HG03025 (cell line): ENCODE data around the gene CEP20.
"Not testable (repeated sequence)": the region's sequence is repeated elsewhere in the genome, so short reads cannot be mapped to it uniquely, and the experiment has no call there.

ENCODE experiments used
- ATAC-seq: cut with Tn5 transposase; IDR thresholded peaks from one replicate; pipeline ENCODE4 v1.9.1; 2021; ENCODE audit warnings: mild to moderate bottlenecking, moderate library complexity; ENCODE audit not compliant: unreplicated experiment, low FRiP score

CEP20 gene, protein sequence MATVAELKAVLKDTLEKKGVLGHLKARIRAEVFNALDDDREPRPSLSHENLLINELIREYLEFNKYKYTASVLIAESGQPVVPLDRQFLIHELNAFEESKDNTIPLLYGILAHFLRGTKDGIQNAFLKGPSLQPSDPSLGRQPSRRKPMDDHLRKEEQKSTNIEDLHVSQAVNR

GRCh38 chr16:15888072-15888976 lies at the start of gene CEP20:
Gene CEP20 (minus strand): TSS chr16:15888603. CDS start chr16:15888585, 18 bp downstream.
- ATAC-seq, result peak; percentile 98

DNA sequence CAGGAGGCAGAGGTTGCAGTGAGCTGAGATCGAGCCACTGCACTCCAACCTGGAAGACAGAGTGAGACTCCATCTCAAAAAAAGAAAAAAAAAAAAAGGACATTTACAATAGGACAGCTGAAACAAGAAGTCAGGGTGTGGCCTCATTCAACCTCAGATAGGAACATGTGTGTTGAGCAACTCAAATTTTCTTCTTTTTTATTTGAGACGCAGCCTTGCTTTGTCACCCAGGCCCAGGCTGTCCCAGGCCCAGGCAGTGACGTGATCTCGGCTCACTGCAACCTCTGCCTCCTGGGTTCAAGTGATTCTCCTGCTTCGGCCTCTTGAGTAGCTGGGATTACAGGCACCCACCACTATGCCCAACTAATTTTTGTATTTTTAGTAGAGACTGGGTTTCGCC lies 48.4 kb upstream of the CEP20 start:
- not testable (repeated sequence) for ATAC-seq

DNA sequence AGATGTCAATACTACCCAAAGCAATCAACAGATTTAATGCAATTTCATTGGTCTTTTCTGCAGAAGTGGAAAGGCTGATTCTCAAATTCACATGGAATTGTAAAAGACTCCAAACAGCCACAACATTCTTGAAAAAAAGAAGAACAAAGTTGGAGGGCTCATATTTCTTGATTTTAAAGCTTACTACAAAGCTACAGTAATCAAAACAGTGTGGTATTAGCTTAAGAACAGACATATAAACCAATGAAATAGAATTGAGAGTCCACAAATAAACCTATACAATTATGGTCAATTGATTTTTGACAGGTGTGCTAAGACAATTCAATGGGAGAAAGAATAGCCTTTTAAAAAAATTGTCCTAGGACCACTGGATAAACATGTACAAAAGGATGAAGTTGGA lies 46.6 kb upstream of the CEP20 start:
- ATAC-seq, result no peak

DNA sequence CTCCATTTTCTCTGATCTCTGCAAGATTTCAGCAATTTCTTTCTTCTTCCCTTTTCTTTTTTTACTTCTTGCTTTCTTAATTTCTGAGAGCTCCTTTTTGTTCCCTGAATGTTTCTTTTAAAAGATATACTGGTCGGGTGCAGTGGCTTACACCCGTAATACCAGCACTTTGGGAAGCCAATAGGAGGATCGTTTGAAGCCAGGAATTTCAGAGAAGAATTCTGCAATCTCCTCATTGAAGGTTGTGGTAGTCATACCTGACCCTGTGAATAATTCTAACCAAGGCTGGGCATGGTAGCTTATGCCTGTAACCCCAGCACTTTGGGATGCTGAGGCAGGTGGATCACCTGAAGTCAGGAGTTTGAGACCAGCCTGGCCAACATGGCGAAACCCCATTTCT lies 45.4 kb upstream of the CEP20 start:
- ATAC-seq, result no peak

DNA sequence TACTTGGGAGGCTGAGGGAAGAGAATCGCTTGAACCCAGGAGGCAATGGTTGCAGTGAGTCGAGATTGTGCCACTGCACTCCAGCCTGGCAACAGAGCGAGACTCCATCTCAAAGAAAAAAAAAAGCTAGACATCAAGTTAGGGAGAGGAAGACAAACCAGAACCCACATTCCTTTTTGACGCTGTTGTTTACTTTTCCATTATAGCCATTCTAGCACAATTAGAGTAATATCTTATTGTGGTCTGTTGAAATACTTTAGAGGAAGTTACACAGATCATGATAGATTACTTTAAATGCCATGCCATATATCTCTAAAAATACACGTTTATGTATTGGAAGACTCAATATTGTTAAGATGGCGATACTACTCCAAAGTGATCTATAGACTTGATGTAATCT lies 44.5 kb upstream of the CEP20 start:
- ATAC-seq, result no peak

GRCh38 chr16:15928261-15929104 lies 40.1 kb upstream of the CEP20 start:
- no peak for ATAC-seq

DNA sequence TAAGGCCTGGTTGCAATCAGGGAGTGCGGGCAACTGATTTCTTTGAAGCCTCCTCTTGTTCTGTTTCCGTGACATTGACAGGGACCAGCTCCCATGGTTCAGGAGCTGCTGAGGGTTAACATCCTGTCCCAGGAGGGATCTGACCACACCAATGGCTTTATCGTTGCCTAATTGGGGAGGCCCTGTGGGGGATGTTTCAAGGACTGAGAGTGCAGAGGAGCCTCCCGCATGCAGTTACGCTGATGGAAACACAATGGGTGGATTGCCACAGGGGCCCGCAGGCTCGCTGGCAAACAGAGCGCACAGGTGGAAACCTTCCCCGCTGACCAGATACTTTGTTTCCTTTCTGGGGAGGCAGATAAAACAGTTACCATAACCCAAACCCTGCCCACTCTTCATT lies 37.2 kb upstream of the CEP20 start:
- ATAC-seq, result no peak

GRCh38 chr16:15924996-15925395 lies 36.6 kb upstream of the CEP20 start:
- no peak for ATAC-seq

GRCh38 chr16:15919331-15919730 lies 30.9 kb upstream of the CEP20 start:
- ATAC-seq, result no peak

DNA sequence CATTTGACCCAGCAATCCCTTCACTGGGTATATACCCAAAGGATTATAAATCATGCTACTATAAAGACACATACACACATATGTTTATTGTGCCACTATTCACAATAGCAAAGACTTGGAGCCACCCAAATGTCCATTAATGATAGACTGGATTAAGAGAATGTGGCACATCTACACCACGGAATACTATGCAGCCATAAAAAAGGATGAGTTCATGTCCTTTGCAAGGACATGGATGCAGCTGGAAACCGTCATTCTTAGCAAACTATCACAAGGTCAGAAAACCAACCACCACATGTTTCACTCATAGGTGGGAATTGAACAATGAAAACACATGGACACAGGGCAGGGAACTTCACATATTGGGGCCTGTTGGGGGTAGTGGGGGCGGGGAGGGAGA lies 29.9 kb upstream of the CEP20 start:
- ATAC-seq, result not testable (repeated sequence)

DNA sequence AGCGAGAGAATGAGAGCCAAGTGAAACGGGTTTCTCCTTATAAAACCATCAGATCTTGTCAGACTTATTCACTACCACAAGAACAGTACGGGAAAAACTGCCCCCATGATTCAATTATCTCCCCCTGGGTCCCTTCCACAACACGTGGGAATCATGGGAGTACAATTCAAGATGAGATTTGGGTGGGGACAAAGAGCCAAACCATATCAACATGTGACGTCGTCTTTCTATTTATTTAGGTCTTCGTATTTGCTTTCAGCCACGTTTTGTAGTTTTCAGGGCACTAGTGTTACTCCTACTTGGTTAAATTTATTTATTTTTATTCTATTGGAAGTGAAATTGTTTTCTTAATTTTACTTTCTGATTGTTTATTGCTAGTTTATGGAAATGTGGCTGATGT lies 27.9 kb upstream of the CEP20 start:
- no peak for ATAC-seq

DNA sequence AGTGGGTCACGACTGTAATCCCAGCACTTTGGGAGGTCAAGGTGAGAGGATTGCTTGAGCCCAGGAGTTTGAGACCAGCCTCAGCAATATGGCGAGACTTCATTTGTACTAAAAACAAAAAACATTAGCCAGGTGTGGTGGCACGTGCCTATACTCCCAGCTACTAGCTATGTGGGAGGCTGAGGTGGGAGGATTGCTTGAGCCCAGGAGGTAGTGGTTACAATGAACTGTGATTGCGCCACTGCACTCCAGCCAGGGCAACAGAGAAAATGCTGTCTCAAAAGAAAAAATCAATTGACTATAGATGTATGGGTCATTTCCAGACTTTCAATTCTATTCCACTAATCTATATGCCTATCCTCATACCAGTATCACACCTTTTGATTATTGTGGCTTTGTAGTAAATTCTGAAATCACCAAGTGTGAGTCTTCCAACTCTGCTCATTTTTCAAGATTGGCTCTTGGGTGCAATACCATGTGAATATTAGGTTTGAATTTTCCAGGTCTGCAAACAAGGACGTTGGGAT lies 27.2 kb upstream of the CEP20 start:
- no peak for ATAC-seq

DNA sequence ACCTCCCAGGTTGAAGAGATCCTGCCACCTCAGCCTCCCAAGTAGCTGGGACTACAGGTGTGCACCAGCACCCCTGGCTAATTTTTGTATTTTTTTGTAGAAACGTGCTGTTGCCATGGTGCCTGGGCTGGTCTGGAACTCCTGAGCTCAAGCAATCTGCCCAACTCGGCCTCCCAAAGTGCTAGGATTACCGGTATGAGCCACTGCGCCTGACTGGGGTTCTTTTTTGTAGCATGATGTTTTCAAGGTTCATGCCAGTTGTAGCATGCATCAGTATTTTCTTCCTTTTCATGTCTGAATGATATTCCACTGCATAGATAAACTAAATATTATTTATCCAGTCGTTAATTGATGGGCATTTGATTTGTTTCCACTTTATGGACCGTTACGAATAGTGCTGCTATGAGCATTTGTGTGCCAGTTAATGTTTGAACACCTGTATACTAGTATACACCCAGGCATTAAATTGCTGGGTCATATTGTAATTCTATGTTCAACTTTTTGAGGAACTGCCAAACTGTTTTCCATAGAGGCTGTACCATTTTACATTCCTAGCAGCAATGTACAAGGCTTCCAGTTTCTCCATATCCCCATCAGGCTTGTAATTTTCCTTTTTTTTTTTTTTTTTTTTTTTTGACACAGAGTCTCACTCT lies 24.8 kb upstream of the CEP20 start:
- ATAC-seq, result no peak

DNA sequence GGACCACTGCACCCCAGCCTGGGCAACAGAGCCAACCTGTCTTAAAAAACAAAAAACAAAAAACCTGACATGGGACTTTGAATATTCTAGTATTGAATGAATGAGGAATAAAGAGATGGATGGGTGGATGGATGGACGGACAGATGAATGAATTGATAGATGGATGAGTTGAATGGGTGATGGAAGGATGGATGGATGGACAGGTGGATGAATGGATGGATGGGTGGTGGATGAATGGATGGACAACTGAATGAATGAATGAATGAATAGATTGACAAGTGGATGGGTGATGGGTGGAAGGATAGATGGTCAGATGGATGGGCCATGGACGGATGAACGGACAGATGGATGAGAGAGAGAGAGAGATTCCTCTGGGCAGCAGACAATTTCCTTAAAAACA lies 22.8 kb upstream of the CEP20 start:
- no peak for ATAC-seq

DNA sequence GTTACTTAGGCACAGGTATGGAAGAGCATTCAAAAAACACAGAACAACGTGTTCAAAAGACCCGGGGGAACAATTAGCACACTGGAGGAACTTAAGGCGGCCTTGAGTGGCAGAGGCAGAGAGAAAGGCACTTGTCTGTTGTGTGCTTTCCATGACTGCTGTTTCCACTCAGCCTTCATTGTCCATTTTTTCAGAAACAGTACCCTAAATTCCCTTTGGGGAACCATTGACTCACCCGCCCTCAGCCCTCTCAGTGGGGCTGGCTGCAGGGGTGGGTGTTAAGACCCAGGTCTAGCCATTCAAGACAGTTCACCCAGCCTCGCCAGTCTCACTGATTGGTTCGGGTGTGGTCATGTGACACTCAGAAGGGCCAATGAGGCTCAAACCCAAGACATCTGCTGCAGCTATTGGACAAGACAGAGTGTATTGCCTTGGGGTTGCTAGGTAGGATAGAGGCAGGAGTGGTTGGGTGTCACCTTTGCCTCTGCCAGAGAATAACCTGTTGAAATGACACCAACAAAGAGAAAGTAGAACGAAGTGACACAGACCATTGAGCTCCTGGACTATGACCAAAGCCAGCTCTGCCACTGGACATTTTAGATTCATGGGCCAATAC lies 19.6 kb upstream of the CEP20 start:
- ATAC-seq, result peak; percentile 99

DNA sequence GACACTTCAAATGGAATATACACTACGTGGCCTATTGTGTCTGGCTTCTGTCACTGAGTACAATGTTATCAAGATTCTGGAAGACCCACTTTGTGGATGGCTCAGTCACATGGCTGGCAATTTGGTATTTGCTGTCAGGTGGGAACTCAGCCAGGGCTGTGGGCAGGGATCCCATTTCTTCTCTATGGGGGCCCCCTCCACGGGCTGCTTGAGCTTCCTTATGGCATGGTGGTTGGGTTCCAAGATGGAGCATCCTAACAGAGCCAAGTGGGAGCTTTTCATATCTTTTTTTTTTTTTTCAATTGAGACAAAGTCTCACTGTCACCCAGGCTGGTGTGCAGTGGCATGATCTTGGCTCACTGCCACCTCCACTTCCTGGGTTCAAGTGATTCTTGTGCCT lies 18.0 kb upstream of the CEP20 start:
- no peak for ATAC-seq

DNA sequence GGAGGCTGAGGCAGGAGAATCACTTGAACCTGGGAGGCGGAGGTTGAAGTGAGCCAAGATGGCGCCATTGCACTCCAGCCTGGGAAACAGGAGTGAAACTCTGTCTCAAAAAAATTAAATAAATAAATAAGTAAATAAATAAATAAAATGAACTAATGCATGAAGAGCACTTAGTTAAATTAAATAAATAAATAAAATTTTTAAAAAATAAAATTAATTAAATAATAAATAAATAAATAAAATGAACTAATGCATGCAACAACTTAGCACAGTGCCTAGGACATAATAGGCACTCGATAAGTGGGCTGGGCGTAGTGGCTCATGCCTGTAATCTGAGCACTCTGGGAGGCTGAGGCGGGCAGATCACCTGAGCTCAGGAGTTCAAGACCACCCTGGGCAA lies 15.6 kb upstream of the CEP20 start:
- no peak for ATAC-seq

GRCh38 chr16:15900901-15901500 lies 12.6 kb upstream of the CEP20 start:
- ATAC-seq, result no peak

DNA sequence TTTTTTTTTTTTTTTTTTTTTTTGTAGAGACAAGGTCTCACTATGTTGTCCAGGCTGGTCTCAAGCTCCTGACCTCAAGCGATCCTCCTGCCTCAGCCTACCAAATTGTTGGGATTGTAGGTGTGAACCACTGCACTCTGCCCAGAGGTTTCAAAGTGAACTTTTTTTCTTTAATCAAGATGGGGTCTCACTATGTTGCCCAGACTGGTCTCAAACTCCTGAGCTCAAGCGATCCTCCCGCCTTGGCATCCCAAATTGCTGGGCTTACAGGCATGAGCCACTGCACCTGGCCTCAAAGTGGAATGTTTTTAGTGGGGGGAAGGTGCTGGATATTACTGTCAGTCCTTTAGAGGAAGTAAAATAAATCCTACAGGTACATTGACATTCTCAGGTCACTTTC lies 12.0 kb upstream of the CEP20 start:
- ATAC-seq, result no peak
